PC-3 (cell line): Measurements from ENCODE around the gene PGAM2. TPM values are rescaled to one million over a fixed set of nuclear protein-coding genes. Genes with fewer than 3 reads are reported as not detected.
"Not testable (repeated sequence)": the region's sequence is repeated elsewhere in the genome, so short reads cannot be mapped to it uniquely, and the experiment has no call there.

Experiments
- ATAC-seq: fragments of 200-7000 bp; cut with Tn5 transposase; 2 replicates; pipeline ENCODE4 v1.9.1; 2020; ENCODE audit warnings: mild to moderate bottlenecking, moderate library complexity
- BruUV-seq: library from RNA; stranded (reverse); fragments of 400-500 nt; replicated peaks from 2 replicates; lab custom pipeline; 2021; lab: Mats Ljungman, UMichigan
- CTCF ChIA-PET: fragments of 300-600 bp; sonication (Branson Sonifier 250); formaldehyde crosslinking; loops from one replicate; lab custom pipeline; 2022; ENCODE audit warnings: antibody characterized with exemption; lab: Charles Lee
- POLR2A ChIA-PET: fragments of 300-600 bp; sonication (Branson Sonifier 250); formaldehyde crosslinking; loops from one replicate; lab custom pipeline; 2022; ENCODE audit warnings: antibody characterized with exemption; ENCODE audit not compliant: unreplicated experiment; lab: Charles Lee
- DNase-seq: peaks from one replicate; pipeline ENCODE4 v3.0.0-alpha.2; 2015
- H2AFZ ChIP-seq: fragments of 300-600 bp; sonication (generic); 2 replicates; pipeline ENCODE4 v1.6.0; 2016; ENCODE audit warnings: antibody characterized with exemption, low read length
- H3F3A ChIP-seq: fragments of 300-600 bp; sonication (generic); one replicate; pipeline ENCODE4 v1.6.0; 2017; ENCODE audit warnings: antibody characterized with exemption, low read length, control low read depth, mild to moderate bottlenecking; ENCODE audit not compliant: unreplicated experiment
- H3K27ac ChIP-seq: fragments of 300-600 bp; sonication (generic); 2 replicates; pipeline ENCODE4 v1.5.1; 2016; ENCODE audit warnings: mild to moderate bottlenecking, low read length
- H3K27me3 ChIP-seq: fragments of 300-600 bp; sonication (generic); 2 replicates; pipeline ENCODE4 v1.6.1; 2016; ENCODE audit warnings: low read length, mixed read lengths
- H3K36me3 ChIP-seq: fragments of 300-600 bp; sonication (generic); 2 replicates; pipeline ENCODE4 v1.6.1; 2016; ENCODE audit warnings: low read depth, mixed run types, low read length, mixed read lengths
- H3K4me1 ChIP-seq: fragments of 300-600 bp; sonication (generic); 2 replicates; pipeline ENCODE4 v1.5.1; 2016; ENCODE audit warnings: low read length; ENCODE audit not compliant: insufficient read depth
- H3K4me2 ChIP-seq: fragments of 300-600 bp; sonication (generic); 2 replicates; pipeline ENCODE4 v1.6.0; 2016; ENCODE audit warnings: low read length
- H3K4me3 ChIP-seq: fragments of 300-600 bp; sonication (generic); 2 replicates; pipeline ENCODE4 v1.5.1; 2016; ENCODE audit warnings: mild to moderate bottlenecking, low read length, mixed read lengths
- H3K79me2 ChIP-seq: fragments of 300-600 bp; sonication (generic); 2 replicates; pipeline ENCODE4 v1.6.1; 2017; ENCODE audit warnings: low read length, mixed read lengths
- H3K9ac ChIP-seq: fragments of 300-600 bp; sonication (generic); 2 replicates; pipeline ENCODE4 v1.6.0; 2016; ENCODE audit warnings: mild to moderate bottlenecking, low read length
- H3K9me2 ChIP-seq: fragments of 300-600 bp; sonication (generic); replicated peaks from 2 replicates; pipeline ENCODE4 v1.6.1; 2016; ENCODE audit warnings: mixed run types, low read length, mixed read lengths
- H3K9me3 ChIP-seq: fragments of 300-600 bp; sonication (generic); 2 replicates; pipeline ENCODE4 v1.6.1; 2016; ENCODE audit warnings: low read length, mixed read lengths
- H4K20me1 ChIP-seq: fragments of 300-600 bp; sonication (generic); 2 replicates; pipeline ENCODE4 v1.6.1; 2016; ENCODE audit warnings: low read length, mixed read lengths
- intact Hi-C: fragments of 100-400 bp; cut with micrococcal nuclease; formaldehyde crosslinking; loops from 2 replicates; pipeline ENCODE4 v1.9.0; 2023
- total RNA-seq: library from RNA; depleted of rRNA; stranded (reverse); fragments of >200 nt; gene quantifications from 2 replicates; pipeline ENCODE4 v1.2.3, GENCODE V29; 2014

PGAM2 gene
- total RNA-seq, 1 experiment from 2014 or later = 0.95 TPM

- H3K4me3 ChIP-seq, H3K9ac ChIP-seq, BruUV-seq, H3K36me3 ChIP-seq, ATAC-seq, H3K27ac ChIP-seq, H3K9me3 ChIP-seq, intact Hi-C loops, H3K4me2 ChIP-seq, CTCF ChIA-PET, DNase-seq, H3F3A ChIP-seq, H4K20me1 ChIP-seq, H3K9me2 ChIP-seq, H3K79me2 ChIP-seq, H2AFZ ChIP-seq, H3K4me1 ChIP-seq, POLR2A ChIA-PET, H3K27me3 ChIP-seq: not testable (repeated sequence)
These were observed 33.3 kb downstream of the PGAM2 start for GRCh38 chr7:44032031-44032430.

- H3K36me3 ChIP-seq, BruUV-seq, CTCF ChIA-PET, H4K20me1 ChIP-seq, intact Hi-C loops, ATAC-seq, H3K27ac ChIP-seq, H3K79me2 ChIP-seq, H3K9ac ChIP-seq, DNase-seq, H3K27me3 ChIP-seq, H2AFZ ChIP-seq, H3K4me2 ChIP-seq, H3K9me3 ChIP-seq, POLR2A ChIA-PET, H3K9me2 ChIP-seq, H3K4me3 ChIP-seq, H3F3A ChIP-seq, H3K4me1 ChIP-seq: not testable (repeated sequence)
These were observed 34.0 kb downstream of the PGAM2 start for GRCh38 chr7:44031319-44031718.

- POLR2A ChIA-PET, H4K20me1 ChIP-seq, H3K9me3 ChIP-seq, DNase-seq, H3F3A ChIP-seq, intact Hi-C loops, H3K36me3 ChIP-seq, H3K9ac ChIP-seq, H3K27me3 ChIP-seq, H3K27ac ChIP-seq, H3K4me1 ChIP-seq, CTCF ChIA-PET, H2AFZ ChIP-seq, H3K9me2 ChIP-seq, H3K79me2 ChIP-seq, H3K4me3 ChIP-seq, BruUV-seq, H3K4me2 ChIP-seq: not testable (repeated sequence)
- peak; percentile 81 for ATAC-seq
These were observed 35.3 kb downstream of the PGAM2 start for GRCh38 chr7:44030029-44030428.

DNA sequence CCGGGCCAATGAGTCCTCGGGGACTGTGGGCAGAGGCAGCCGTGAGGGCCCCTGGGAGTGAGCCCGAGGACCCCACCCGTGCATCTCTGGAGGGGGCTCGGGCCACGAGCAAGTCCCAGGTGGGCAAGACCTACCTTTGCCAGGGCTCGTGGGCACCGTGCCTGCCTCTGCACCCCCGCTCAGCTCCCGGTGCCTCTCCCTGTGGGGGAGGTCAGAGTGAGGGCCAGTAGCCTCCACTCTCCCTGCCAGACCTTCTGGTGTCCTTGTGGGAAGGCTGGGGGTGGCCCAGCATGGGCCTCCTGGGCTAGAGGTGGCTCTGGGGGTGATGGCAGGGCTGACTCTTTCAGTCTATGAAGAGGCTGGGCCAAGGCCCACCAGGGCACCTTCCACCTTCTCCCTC is 35.9 kb downstream of the PGAM2 start:
- H3K27ac ChIP-seq, intact Hi-C loops, DNase-seq, POLR2A ChIA-PET, H3K4me2 ChIP-seq, H3K79me2 ChIP-seq, H3K9me2 ChIP-seq, H3K27me3 ChIP-seq, H3K9ac ChIP-seq, H3F3A ChIP-seq, H3K4me1 ChIP-seq, H2AFZ ChIP-seq, BruUV-seq, H3K9me3 ChIP-seq, H4K20me1 ChIP-seq, H3K4me3 ChIP-seq, H3K36me3 ChIP-seq, ATAC-seq, CTCF ChIA-PET: not testable (repeated sequence)

DNA sequence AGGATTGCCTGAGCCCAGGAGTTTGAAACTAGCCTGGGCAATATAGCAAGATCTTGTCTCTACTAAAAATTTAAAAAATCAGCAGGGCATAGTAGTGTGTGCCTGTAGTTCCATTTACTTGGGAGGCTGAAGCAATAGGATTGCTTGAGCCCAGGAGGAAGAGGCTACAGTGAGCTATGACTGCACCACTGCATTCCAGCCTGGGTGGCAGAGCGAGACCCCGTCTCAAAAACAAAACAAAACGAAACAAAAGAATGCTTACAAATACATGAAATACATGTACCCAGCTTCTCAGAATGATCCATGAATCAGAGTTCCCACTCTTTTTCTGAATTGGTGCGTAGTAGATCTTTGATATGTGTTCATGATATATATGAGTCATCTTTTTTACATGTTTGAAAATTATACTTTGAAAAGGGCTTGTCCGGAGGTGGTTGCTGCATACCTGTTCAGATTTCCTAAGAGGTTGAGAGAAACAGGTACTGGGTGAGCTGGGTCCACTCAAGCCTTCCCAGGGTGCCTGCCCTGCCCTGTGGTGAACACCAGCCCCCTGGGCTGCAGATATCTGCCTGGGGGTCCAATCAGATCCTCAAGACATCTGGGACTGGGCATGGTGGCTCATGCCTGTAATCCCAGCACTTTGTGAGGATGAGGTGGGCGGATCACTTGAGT is 42.4 kb downstream of the PGAM2 start:
- H3K9me2 ChIP-seq, BruUV-seq, H4K20me1 ChIP-seq, H3K27me3 ChIP-seq, H3K9me3 ChIP-seq, H3F3A ChIP-seq, H2AFZ ChIP-seq, H3K79me2 ChIP-seq, H3K9ac ChIP-seq, CTCF ChIA-PET, H3K36me3 ChIP-seq, H3K4me3 ChIP-seq, POLR2A ChIA-PET, intact Hi-C loops, H3K4me1 ChIP-seq: not testable (repeated sequence)
- peak; percentile 51 for DNase-seq
- peak; percentile 23 for ATAC-seq
- H3K4me2 ChIP-seq = peak overlapping the region; percentile 26; the same call in 1 of the 2 replicates
- H3K27ac ChIP-seq = peak overlapping the region; percentile 39; the same call in 1 of the 2 replicates

- H3K9me2 ChIP-seq, DNase-seq, H3K4me1 ChIP-seq, H3K9ac ChIP-seq, H3K4me2 ChIP-seq, H3K27ac ChIP-seq, intact Hi-C loops, POLR2A ChIA-PET, ATAC-seq, H3K36me3 ChIP-seq, H4K20me1 ChIP-seq, H3K4me3 ChIP-seq, H3K9me3 ChIP-seq, H2AFZ ChIP-seq, H3F3A ChIP-seq, H3K27me3 ChIP-seq, CTCF ChIA-PET, BruUV-seq: not testable (repeated sequence)
- peaks cover 12% of the 10 kb centered on the region; the same call in 1 of the 2 replicates for H3K79me2 ChIP-seq
These were observed 43.3 kb downstream of the PGAM2 start for GRCh38 chr7:44022069-44022468.
